CD1c-positive myeloid dendritic cell (primary cell): Measurements from ENCODE around the gene SLC25A29.

Source experiments
- DNase-seq: peaks from one replicate; pipeline ENCODE4 v3.0.0-alpha.2; 2016; ENCODE audit errors: extremely low spot score

The SLC25A29 gene

DNA sequence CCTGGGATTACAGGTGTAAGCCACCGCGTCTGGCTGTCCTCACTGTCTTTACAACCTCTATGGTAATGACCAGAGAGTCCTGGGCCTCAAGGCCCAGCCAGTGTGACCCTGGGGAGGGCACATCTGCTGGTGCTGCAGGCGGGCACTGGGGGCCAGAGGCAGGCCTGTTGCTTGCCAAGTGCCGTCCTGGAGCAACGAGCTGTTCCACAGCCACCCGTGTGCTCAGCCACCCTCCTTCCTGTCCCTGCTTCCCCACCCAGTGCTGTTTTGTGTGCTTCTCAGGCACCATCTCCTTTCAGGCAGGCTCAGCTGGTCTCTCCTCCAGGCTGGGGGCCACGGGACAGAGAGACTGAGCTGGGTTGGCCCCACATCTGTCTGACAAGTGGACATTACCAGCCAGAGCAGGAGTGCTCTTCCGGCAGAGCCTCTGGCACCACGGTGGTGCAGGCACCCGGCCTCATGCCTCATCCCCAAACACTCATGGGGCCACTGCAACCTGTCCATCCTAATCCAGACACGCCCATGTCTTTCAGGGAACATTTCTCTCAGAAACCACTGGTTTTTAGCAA, 25.9 kb upstream of the SLC25A29 start:
- no peak for DNase-seq

DNA sequence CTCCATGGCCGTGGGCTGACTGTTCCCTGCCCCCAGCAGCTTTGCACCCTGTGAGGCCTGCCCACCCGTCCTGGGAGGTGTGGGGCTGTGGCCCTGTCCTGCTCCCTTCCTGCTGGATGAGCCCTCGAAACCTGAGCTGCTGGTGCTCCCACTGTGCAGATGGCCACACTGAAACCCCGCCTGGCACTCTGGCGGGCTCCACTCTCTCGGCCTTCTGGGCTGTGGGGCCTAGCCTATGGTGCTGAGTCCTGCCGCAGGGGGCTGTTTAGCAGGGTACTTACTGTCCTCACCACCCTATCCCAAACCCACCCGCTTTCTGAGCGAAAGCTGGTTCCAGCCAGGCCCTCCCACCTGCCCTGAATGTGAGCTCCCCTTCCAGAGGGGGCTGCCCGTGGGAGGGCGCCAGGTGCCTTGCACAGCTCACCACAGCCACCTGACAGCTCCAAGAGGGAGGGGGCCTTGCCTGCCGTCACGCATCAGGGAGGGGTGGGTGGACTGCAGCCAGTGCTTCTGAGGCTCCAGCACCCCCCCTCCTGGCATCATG, 24.2 kb upstream of the SLC25A29 start:
- DNase-seq, result no peak

GRCh38 chr14:100330007-100330344, 23.7 kb upstream of the SLC25A29 start:
- no peak for DNase-seq

DNA sequence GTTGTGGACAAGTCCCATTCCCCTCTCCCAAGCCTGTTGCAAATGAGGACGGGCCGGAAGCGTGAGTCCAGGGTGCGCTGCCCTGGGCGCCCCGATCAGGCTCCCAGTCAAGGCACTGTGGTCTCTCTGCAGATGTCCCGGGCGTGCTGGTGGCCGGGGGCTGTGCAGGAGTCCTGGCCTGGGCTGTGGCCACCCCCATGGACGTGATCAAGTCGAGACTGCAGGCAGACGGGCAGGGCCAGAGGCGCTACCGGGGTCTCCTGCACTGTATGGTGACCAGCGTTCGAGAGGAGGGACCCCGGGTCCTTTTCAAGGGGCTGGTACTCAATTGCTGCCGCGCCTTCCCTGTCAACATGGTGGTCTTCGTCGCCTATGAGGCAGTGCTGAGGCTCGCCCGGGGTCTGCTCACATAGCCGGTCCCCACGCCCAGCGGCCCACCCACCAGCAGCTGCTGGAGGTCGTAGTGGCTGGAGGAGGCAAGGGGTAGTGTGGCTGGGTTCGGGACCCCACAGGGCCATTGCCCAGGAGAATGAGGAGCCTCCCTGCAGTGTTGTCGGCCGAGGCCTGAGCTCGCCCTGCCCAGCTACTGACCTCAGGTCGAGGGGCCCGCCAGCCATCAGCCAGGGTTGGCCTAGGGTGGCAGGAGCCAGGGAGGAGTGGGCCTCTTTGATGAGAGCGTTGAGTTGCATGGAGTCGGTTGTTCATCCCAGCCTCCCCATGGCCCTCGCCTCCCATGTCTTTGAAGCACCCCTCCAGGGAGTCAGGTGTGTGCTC, 23.2 kb upstream of the SLC25A29 start:
- no peak for DNase-seq

- no peak for DNase-seq
Observed at GRCh38 chr14:100328495-100329163, 22.4 kb upstream of the SLC25A29 start.

- DNase-seq, result no peak
Observed at GRCh38 chr14:100327128-100327527, 20.9 kb upstream of the SLC25A29 start.

- no peak for DNase-seq
Observed at GRCh38 chr14:100325958-100326357, 19.7 kb upstream of the SLC25A29 start.

DNA sequence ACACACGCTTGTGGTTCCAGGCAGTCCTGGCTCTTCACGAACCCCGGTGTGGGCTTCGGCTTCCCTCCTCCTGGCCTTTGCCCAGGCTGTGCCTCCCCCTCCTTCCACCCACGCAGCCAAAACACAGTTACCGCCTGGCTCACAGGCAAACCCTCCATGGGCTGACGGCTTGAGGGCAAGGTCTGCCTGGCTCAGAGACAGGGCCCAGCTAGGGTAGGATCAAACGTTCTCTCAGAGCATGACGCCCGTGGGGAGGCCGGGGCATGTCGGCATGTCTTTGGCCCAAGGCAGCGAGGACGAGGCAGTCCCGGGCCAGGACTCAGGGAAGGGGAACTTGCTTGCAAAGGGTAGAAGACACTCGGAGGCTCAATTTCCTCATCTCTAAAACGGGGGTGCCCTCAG, 19.0 kb upstream of the SLC25A29 start:
- DNase-seq, result peak; percentile 44

- peak; percentile 19 for DNase-seq
Observed at GRCh38 chr14:100323942-100324307, 17.7 kb upstream of the SLC25A29 start.

DNA sequence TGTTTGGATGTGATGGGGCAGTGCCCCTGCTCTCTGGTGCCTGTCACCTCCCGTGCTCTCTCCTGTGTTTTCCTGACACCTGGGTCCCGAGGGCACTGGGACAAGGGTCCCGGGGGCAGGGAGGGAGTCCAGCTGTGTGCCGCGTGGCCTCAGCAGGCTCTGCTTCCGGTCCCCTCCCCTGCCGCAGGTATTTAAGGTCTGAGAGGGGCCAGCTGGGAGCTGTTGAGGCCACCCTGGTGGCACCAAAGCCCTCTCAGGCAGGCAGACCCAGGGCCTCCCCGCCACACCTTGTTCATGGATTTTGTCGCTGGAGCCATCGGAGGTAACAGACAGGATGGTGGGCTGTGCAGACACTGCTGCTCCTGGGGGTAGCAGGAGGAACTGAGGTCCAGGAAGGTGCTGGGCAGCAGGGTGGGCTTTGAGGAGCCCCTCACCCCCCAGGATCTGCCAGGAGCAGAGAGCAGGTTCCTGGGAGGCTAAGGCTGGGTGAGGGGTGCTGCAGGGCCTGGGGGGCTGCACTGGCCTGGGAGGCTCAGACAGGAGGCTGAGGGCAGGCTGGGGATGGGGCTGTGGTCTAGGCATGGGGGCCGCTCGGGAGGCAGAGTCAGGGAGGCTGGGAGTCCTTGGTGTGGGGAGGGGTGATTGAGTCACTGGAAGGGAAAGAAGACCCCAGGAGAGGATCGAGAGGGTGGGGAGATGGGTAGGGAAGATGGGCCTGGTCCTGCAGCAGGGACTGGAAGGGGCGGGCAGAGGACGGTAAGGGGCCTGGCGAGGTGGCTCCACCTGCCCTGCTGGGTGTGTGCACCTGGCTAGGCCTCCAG, 17.1 kb upstream of the SLC25A29 start, which contains the start of gene SLC25A47:
Gene SLC25A47, plus strand, starts transcription at position 219 of the 821 bp plus-strand sequence. Its CDS starts 76 bp downstream, at position 295.
- no peak for DNase-seq

- no peak for DNase-seq
Observed at GRCh38 chr14:100322138-100322957, 16.1 kb upstream of the SLC25A29 start.

DNA sequence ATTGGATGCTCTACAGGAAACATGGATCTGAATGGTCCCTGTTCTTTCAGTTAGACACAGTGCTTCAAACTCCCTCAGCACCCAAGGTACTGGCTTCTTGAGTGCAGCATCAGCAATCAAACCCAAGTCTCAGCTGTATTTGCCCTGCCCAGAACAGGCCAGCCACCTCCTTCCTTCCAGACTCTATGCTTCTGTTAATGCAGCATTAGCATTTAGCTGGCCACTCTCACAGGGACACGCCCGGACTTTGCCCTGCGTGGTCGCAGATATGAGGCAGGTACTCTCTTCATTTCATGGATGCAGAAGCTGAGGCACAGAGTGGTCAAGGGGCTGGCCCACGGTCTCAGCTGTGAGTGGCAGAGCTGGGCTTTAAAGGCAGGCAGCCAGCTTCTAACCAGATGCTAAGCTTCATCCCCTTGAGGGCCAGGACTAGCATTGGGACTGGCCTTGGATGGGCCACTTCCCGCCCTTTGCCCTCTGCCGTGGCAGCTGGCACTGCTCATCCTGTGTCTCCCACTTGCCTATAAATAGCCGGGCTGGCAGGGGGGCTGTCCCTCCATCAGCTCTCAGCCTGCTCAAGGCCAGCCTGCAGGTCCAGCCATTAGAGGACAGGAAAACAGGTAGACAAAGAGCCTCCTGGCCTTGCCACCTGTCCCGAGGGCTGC, 15.4 kb upstream of the SLC25A29 start:
- DNase-seq, result no peak

- DNase-seq, result no peak
Observed at GRCh38 chr14:100320157-100320856, 14.1 kb upstream of the SLC25A29 start.

DNA sequence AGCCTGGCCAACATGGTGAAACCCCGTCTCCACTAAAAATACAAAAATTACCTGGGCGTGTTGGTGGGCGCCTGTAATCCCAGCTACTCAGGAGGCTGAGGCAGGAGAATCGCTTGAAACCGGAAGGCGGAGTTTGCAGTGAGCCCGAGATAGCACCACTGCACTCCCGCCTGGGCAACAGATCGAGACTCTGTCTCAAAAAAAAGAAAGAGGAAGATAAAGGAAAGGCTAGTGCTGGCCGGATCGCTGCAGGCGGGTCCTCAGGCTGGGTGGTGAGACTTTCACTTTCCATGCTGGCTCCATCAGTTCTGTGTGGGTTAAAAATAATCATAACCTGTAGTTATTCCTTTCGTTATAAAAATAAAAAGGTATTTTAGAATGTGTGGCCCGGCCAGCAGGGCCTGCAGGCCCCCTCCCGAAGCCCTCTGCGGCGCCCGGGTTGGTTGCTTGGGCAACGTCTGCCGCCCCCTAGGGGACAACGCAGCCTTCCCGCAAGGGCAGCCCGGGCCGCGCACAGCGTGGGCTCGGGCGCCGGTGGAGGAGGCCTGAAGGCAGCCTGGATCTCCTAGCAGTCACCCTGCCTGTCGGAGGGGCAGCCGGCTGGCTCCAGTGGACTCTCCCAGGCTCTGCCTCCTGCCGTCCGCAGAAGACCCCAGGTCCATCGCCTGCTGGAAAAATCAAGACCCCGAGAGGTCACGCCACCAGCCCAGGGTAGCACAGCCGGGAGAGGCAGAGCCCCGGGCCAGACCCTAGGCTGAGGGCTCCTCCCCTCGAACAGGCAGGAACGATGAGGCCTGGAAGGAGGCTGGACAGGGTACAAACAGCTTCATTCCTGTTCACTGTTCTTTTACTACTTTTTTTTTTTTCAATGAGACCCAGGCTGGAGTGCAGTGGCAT, 11.9 kb upstream of the SLC25A29 start:
- DNase-seq, result peak; percentile 80

DNA sequence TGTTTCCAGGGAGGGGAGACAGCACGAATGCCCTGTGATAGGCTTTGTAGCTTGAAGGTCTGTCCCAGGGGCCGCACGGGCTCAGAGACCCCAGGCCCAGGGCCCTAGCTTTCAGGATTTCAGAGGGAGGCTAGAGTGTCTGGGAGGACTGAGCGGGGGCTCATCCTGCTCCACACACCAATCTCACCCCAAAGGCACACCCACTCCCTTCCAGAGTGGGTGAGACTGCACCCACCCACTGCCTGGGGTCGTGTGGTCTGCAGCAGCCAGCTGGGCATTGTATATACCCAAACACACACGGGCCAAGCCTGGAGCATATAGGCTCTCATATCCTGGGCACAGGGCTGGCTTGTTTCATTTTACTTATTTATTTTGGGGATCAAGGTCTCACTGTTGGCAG, 11.1 kb upstream of the SLC25A29 start:
- DNase-seq, result no peak

GRCh38 chr14:100314724-100315123, 8.5 kb upstream of the SLC25A29 start:
- DNase-seq, result no peak

- no peak for DNase-seq
Observed at GRCh38 chr14:100313464-100314230, 7.4 kb upstream of the SLC25A29 start.

DNA sequence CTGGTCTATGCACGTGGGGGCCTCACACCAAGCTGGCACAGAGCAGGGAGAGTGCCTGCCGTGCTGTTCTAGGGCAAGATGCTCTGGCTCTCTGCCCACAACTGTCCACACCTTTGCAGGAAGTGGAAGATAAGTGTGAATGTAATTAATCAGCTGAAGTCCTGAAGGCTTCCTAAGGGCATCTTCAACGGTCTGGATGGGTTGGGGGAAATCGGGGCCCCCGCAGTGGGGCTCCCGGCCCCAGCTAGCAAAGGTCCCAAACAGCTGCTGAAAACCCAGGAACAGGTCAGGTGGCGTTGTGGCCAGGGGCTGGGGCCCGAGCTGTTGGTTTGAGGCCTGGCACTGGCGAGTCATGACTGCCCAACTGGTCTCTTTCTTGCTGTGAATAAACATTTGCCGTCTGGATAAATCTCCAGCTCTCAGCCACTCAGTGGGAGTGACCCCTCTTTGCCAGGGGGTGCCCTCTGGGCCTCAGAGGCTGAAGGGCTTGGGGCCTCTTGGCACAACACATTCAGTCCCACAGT, 6.7 kb upstream of the SLC25A29 start:
- no peak for DNase-seq
